HL-60 (cell line): ENCODE measurements around the gene MS4A4A.

Experiments used
- GABPA ChIP-seq: IDR thresholded peaks from 2 replicates; pipeline ENCODE4 v1.6.1; 2012; ENCODE audit warnings: low read depth
- POLR2AphosphoS5 ChIP-seq: IDR thresholded peaks from 2 replicates; pipeline ENCODE4 v1.6.1; 2012; ENCODE audit warnings: low read depth
- SPI1 ChIP-seq: IDR thresholded peaks from 2 replicates; pipeline ENCODE4 v1.6.1; 2012; ENCODE audit warnings: low read depth, mild to moderate bottlenecking, borderline replicate concordance
- TF ChIP-seq, protein P1 (sequence below): IDR thresholded peaks from one replicate; pipeline ENCODE4 v1.5.1; 2011; ENCODE audit warnings: low read length, control low read depth, inconsistent platforms; ENCODE audit not compliant: insufficient read depth
- TF ChIP-seq, protein P2 (sequence below): IDR thresholded peaks from 2 replicates; pipeline ENCODE4 v1.6.1; 2012; ENCODE audit warnings: low read depth; ENCODE audit not compliant: insufficient replicate concordance

DNA sequence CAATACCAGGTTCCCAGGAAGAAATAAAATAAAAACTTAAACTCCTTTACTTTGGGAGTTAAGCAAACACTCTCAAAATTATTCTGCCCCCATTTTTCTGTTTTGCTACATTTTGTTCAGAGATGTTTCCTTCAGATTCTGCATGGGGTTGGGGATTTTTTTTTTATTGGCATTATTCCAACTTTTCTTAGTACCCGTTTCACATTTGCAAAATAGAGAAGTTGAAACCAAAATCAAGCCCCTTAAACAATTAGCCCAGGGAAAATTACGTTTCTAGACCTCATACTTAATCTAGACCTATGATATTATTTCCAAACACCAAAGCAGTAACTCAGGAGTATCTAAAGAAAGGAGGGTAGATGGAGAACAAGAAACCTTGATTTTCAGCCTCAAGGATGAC lies 77.3 kb downstream of the MS4A4A start:
- TF ChIP-seq, protein P1, sequence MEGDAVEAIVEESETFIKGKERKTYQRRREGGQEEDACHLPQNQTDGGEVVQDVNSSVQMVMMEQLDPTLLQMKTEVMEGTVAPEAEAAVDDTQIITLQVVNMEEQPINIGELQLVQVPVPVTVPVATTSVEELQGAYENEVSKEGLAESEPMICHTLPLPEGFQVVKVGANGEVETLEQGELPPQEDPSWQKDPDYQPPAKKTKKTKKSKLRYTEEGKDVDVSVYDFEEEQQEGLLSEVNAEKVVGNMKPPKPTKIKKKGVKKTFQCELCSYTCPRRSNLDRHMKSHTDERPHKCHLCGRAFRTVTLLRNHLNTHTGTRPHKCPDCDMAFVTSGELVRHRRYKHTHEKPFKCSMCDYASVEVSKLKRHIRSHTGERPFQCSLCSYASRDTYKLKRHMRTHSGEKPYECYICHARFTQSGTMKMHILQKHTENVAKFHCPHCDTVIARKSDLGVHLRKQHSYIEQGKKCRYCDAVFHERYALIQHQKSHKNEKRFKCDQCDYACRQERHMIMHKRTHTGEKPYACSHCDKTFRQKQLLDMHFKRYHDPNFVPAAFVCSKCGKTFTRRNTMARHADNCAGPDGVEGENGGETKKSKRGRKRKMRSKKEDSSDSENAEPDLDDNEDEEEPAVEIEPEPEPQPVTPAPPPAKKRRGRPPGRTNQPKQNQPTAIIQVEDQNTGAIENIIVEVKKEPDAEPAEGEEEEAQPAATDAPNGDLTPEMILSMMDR = no peak
- TF ChIP-seq POLR2AphosphoS5 (no peak), GABPA (no peak), SPI1 (no peak)
- TF ChIP-seq, protein P2, sequence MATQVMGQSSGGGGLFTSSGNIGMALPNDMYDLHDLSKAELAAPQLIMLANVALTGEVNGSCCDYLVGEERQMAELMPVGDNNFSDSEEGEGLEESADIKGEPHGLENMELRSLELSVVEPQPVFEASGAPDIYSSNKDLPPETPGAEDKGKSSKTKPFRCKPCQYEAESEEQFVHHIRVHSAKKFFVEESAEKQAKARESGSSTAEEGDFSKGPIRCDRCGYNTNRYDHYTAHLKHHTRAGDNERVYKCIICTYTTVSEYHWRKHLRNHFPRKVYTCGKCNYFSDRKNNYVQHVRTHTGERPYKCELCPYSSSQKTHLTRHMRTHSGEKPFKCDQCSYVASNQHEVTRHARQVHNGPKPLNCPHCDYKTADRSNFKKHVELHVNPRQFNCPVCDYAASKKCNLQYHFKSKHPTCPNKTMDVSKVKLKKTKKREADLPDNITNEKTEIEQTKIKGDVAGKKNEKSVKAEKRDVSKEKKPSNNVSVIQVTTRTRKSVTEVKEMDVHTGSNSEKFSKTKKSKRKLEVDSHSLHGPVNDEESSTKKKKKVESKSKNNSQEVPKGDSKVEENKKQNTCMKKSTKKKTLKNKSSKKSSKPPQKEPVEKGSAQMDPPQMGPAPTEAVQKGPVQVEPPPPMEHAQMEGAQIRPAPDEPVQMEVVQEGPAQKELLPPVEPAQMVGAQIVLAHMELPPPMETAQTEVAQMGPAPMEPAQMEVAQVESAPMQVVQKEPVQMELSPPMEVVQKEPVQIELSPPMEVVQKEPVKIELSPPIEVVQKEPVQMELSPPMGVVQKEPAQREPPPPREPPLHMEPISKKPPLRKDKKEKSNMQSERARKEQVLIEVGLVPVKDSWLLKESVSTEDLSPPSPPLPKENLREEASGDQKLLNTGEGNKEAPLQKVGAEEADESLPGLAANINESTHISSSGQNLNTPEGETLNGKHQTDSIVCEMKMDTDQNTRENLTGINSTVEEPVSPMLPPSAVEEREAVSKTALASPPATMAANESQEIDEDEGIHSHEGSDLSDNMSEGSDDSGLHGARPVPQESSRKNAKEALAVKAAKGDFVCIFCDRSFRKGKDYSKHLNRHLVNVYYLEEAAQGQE = no peak
